CD14-positive monocyte (primary cell): ENCODE measurements around the gene TARS1. TPM values are rescaled to one million over a fixed set of nuclear protein-coding genes. Genes with fewer than 3 reads are reported as not detected.
"Not testable (repeated sequence)": the region's sequence is repeated elsewhere in the genome, so short reads cannot be mapped to it uniquely, and the experiment has no call there.

Source experiments
- DNase-seq, 3 donors: peaks; one replicate each; pipeline ENCODE4 v3.0.0-alpha.2; 2011 to 2022
- H2AFZ ChIP-seq: 2 replicates; pipeline ENCODE4 v1.6.0; 2012; ENCODE audit warnings: mild to moderate bottlenecking, low read depth, low read length, inconsistent platforms; ENCODE audit not compliant: insufficient read depth, poor library complexity, severe bottlenecking
- H3K27ac ChIP-seq, 2 donors: 1 replicate in 1 of 2; 2 replicates in 1 of 2; pipeline ENCODE4 v1.5.1; 2012 to 2013; ENCODE audit warnings: low read length in 2 of 2, control low read depth in 1 of 2, inconsistent platforms in 1 of 2, low read depth in 1 of 2, mild to moderate bottlenecking in 1 of 2
- H3K27me3 ChIP-seq, 2 donors: one replicate each; pipeline versions ENCODE4 v1.6.0 to v1.6.1; 2011 to 2013; ENCODE audit warnings: low read length in 2 of 2; ENCODE audit not compliant: control insufficient read depth in 2 of 2, insufficient read depth in 2 of 2
- H3K36me3 ChIP-seq, 2 donors: replicated peaks in 1 of 2; 1 replicate in 1 of 2; 2 replicates in 1 of 2; pipeline versions ENCODE4 v1.5.1 to v1.6.1; 2012 to 2013; ENCODE audit warnings: low read length in 2 of 2, control low read depth in 1 of 2, inconsistent platforms in 1 of 2, mild to moderate bottlenecking in 1 of 2; ENCODE audit not compliant: insufficient read depth in 2 of 2, control insufficient read depth in 1 of 2
- H3K4me1 ChIP-seq, 2 donors: 1 replicate in 1 of 2; 2 replicates in 1 of 2; pipeline versions ENCODE4 v1.5.1 to v1.6.1; 2012 to 2013; ENCODE audit warnings: low read length in 2 of 2, control low read depth in 1 of 2, inconsistent platforms in 1 of 2, mild to moderate bottlenecking in 1 of 2, moderate library complexity in 1 of 2; ENCODE audit not compliant: insufficient read depth in 2 of 2, control insufficient read depth in 1 of 2
- H3K4me2 ChIP-seq: replicated peaks from 2 replicates; pipeline ENCODE3; 2012; ENCODE audit warnings: low read length, moderate library complexity, mild to moderate bottlenecking; ENCODE audit not compliant: poor library complexity, severe bottlenecking; ENCODE audit errors: extremely low read depth
- H3K4me3 ChIP-seq, 3 experiments: fragments of 200-600 bp in 1 of 3; sonication (generic) in 1 of 3; replicated peaks in 1 of 3; 1 replicate in 2 of 3; 2 replicates in 1 of 3; pipeline ENCODE4 v1.5.1; 2011 to 2013; ENCODE audit warnings: low read length in 3 of 3, mild to moderate bottlenecking in 3 of 3, control low read depth in 2 of 3, low read depth in 2 of 3, inconsistent platforms in 1 of 3, moderate library complexity in 1 of 3
- H3K79me2 ChIP-seq: 2 replicates; pipeline ENCODE4 v1.6.0; 2012; ENCODE audit warnings: mild to moderate bottlenecking, control low read depth, inconsistent platforms, low read length, moderate library complexity; ENCODE audit not compliant: insufficient read depth
- H3K9ac ChIP-seq: 2 replicates; pipeline ENCODE4 v1.6.0; 2017; ENCODE audit warnings: low read length, mild to moderate bottlenecking; ENCODE audit not compliant: insufficient read depth, poor library complexity, severe bottlenecking
- H3K9me3 ChIP-seq, 2 donors: replicated peaks in 1 of 2; 1 replicate in 1 of 2; 2 replicates in 1 of 2; pipeline versions ENCODE4 v1.5.1 to v1.6.1; 2012 to 2013; ENCODE audit warnings: low read length in 2 of 2, control low read depth in 1 of 2; ENCODE audit not compliant: control insufficient read depth in 1 of 2, insufficient read depth in 1 of 2
- H4K20me1 ChIP-seq: 2 replicates; pipeline ENCODE4 v1.6.0; 2012; ENCODE audit warnings: mild to moderate bottlenecking, low read length, control low read depth, moderate library complexity; ENCODE audit not compliant: insufficient read depth
- H3K27ac Mint-ChIP-seq, 7 donors: one replicate each; pipeline ENCODE4 v1.8.0; 2020; ENCODE audit warnings: mild to moderate bottlenecking in 7 of 7, mixed read lengths in 7 of 7, moderate library complexity in 6 of 7, inconsistent platforms in 2 of 7
- H3K27me3 Mint-ChIP-seq, 3 donors: one replicate each; pipeline ENCODE4 v1.8.0; 2021 to 2022; ENCODE audit warnings: low read depth in 3 of 3, mild to moderate bottlenecking in 3 of 3, mixed read lengths in 3 of 3, moderate library complexity in 3 of 3, inconsistent platforms in 1 of 3
- H3K36me3 Mint-ChIP-seq, 2 donors: one replicate each; pipeline ENCODE4 v1.8.0; 2020; ENCODE audit warnings: mixed read lengths in 2 of 2, inconsistent platforms in 1 of 2, mild to moderate bottlenecking in 1 of 2
- H3K4me1 Mint-ChIP-seq: one replicate; pipeline ENCODE4 v1.8.0; 2020; ENCODE audit warnings: mild to moderate bottlenecking, mixed read lengths
- H3K4me3 Mint-ChIP-seq, 2 donors: one replicate each; pipeline ENCODE4 v1.8.0; 2020; ENCODE audit warnings: mild to moderate bottlenecking in 2 of 2, mixed read lengths in 2 of 2, moderate library complexity in 1 of 2
- H3K9me3 Mint-ChIP-seq, 7 donors: one replicate each; pipeline ENCODE4 v1.8.0; 2020 to 2022; ENCODE audit warnings: mixed read lengths in 7 of 7, mild to moderate bottlenecking in 6 of 7, moderate library complexity in 6 of 7, inconsistent platforms in 2 of 7
- WGBS: methylation state at CpG from one replicate; pipeline ENCODE4 v1.1.5; 2013; ENCODE audit warnings: missing lambda C conversion rate; ENCODE audit not compliant: insufficient coverage; 5-methylcytosine and 5-hydroxymethylcytosine counted together
- intact Hi-C, 2 donors: fragments of 100-400 bp; cut with micrococcal nuclease; formaldehyde crosslinking; loops; one replicate each; pipeline versions ENCODE4 v1.15.0 to v1.15.1; 2023
- polyA plus RNA-seq, 3 donors: library from polyadenylated mRNA; depleted of rRNA in 1 of 3; unstranded in 2 of 3; stranded (reverse) in 1 of 3; fragments of 300-500 nt in 2 of 3; fragments of >200 nt in 1 of 3; fragmentation: Illumina TruSeq in 2 of 3; gene quantifications; 1 replicate in 2 of 3; 2 replicates in 1 of 3; pipeline ENCODE4 v1.2.3, GENCODE V29; 2012 to 2021
- TF ChIP-seq, protein P1 (sequence below): fragments of 200-600 bp; IDR thresholded peaks from one replicate; pipeline ENCODE4 v1.8.0; 2022; ENCODE audit warnings: antibody characterized with exemption, mild to moderate bottlenecking

The TARS1 gene
- polyA plus RNA-seq, 3 donors, result 10.6 to 47.8 (median 39.8) TPM

DNA sequence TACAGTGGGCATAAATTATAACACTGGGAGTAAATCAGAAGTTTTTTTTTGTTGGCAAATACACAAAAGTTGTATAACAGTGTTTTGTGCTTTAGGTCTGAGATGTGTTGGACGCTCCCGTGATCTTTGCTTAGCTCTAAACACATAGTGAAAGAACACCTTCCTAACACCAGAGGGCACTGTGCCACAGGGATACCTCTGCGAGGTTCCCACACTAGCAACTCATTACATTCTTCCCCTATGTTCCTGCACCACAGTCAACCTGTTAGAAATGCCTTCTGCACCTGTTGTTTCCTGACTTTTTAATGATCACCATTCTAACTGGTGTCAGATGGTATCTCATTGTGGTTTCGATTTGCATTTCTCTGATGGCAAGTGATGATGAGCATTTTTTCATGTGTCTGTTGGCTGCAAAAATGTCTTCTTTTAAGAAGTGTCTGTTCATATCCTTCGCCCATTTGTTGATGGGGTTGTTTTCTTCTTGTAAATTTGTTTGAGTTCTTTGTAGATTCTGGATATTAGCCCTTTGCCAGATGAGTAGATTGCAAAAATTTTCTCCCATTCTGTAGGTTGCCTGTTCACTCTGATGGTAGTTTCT, 4.8 kb upstream of the TARS1 start:
- H3K9me3 ChIP-seq, H3K36me3 ChIP-seq, H3K9me3 Mint-ChIP-seq, H3K4me3 ChIP-seq, H3K4me3 Mint-ChIP-seq, H3K36me3 Mint-ChIP-seq, H3K4me2 ChIP-seq, H3K27me3 Mint-ChIP-seq, H2AFZ ChIP-seq, H3K9ac ChIP-seq, H4K20me1 ChIP-seq, H3K27me3 ChIP-seq, H3K27ac ChIP-seq, H3K4me1 Mint-ChIP-seq: not testable (repeated sequence)
- peak; percentile 53 to 73 (median 67) for DNase-seq
- peak overlapping the region in 1 of 7 donors; percentile 41 for H3K27ac Mint-ChIP-seq
- intact Hi-C loops, result loop anchor here (5.0 to 10.0 kb wide), 3 partner anchors 496 to 1029 kb away; partner anchors contain the start of gene RXFP3 (in 1 of the 2)
- TF ChIP-seq, protein P1, sequence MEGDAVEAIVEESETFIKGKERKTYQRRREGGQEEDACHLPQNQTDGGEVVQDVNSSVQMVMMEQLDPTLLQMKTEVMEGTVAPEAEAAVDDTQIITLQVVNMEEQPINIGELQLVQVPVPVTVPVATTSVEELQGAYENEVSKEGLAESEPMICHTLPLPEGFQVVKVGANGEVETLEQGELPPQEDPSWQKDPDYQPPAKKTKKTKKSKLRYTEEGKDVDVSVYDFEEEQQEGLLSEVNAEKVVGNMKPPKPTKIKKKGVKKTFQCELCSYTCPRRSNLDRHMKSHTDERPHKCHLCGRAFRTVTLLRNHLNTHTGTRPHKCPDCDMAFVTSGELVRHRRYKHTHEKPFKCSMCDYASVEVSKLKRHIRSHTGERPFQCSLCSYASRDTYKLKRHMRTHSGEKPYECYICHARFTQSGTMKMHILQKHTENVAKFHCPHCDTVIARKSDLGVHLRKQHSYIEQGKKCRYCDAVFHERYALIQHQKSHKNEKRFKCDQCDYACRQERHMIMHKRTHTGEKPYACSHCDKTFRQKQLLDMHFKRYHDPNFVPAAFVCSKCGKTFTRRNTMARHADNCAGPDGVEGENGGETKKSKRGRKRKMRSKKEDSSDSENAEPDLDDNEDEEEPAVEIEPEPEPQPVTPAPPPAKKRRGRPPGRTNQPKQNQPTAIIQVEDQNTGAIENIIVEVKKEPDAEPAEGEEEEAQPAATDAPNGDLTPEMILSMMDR, result peak; percentile 82
- WGBS, result 7% methylated on average over 2 of the region's 5 CpGs
- Histone ChIP-seq H3K4me1 (peaks cover 10 to 16% of the 10 kb centered on the region in 2 donors), H3K79me2 (peaks cover 15% of the 10 kb centered on the region)

DNA sequence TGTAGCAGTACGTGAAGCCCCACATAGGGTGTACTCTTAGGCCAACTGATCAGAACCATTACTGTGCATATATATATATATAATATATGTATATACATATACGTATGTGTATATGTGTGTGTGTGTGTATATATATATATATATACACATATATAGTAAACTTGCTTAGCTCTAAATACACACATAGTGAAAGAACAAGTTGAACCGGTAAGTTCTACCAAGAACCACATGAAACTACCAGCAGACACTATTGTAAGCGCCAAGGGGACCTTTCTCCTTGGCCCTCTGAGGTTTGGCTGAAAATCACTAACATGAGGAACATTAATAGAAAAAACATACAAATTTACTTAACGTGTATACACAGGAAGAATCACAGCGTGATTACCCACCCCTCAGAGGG, 1.8 kb upstream of the TARS1 start:
- Mint-ChIP-seq H3K9me3 (no peaks in the 10 kb centered on the region), H3K4me1 (peaks cover 15% of the 10 kb centered on the region), H3K27me3 (peaks cover 0 to 2% (median 0%) of the 10 kb centered on the region in 3 donors), H3K4me3 (no peak overlapping the region), H3K27ac (no peak overlapping the region), H3K36me3 (no peaks in the 10 kb centered on the region)
- Histone ChIP-seq H3K9me3 (no peaks in the 10 kb centered on the region), H3K79me2 (peaks cover 43% of the 10 kb centered on the region), H3K4me3 (no peak overlapping the region), H2AFZ (no peak overlapping the region), H3K4me2 (peak overlapping the region; percentile 92), H3K9ac (no peak overlapping the region), H3K27ac (no peak overlapping the region), H4K20me1 (peaks cover 20% of the 10 kb centered on the region), H3K27me3 (no peaks in the 10 kb centered on the region), H3K4me1 (peaks cover 20 to 34% of the 10 kb centered on the region in 2 donors), H3K36me3 (no peaks in the 10 kb centered on the region)
- no CpG with 5 or more reads among the region's 6 CpGs for WGBS
- TF ChIP-seq, protein P1, result no peak
- DNase-seq, result no peak
- intact Hi-C loops, result loop anchor here (5.0 to 10.0 kb wide), 3 partner anchors 493 to 1026 kb away; partner anchors contain the start of gene RXFP3 (in 1 of the 2)
